Measurements from ENCODE around the gene RALGPS1.

- TF ChIP-seq EZH2 (IDR thresholded peaks at IDR 0.05) (no peak), CTCF (IDR thresholded peaks at IDR 0.05) (no peak), EZH2phosphoT487 (IDR thresholded peaks at IDR 0.05) (no peak)
Observed at GRCh38 chr9:127067603-127068220, 153.1 kb downstream of the RALGPS1 start.
